Keratinocyte (primary cell): ENCODE results near the gene ZMIZ1. TPM values are rescaled to one million over a fixed set of nuclear protein-coding genes. Genes with fewer than 3 reads are reported as not detected.

Source experiments
- DNase-seq: peaks from one replicate; pipeline ENCODE4 v3.0.0-alpha.2; 2011; ENCODE audit warnings: low read depth, missing footprints, low spot score
- FAIRE-seq: peaks from 2 replicates; lab custom pipeline; 2011; peaks lifted over from hg19 to GRCh38; lab: Jason Lieb, UNC
- H2AFZ ChIP-seq: 2 replicates; pipeline ENCODE4 v1.6.0; 2012; ENCODE audit warnings: low read length, control low read depth, inconsistent platforms; ENCODE audit not compliant: control insufficient read depth
- H3K27ac ChIP-seq: 2 replicates; pipeline ENCODE4 v1.5.1; 2011; ENCODE audit warnings: low read length; ENCODE audit not compliant: control insufficient read depth, insufficient read depth
- H3K27me3 ChIP-seq: 3 replicates; pipeline ENCODE4 v1.6.0; 2011; ENCODE audit warnings: low read length; ENCODE audit not compliant: control insufficient read depth, insufficient read depth; ENCODE audit errors: extremely low read depth
- H3K36me3 ChIP-seq, 2 experiments: 2 replicates in 1 of 2; 3 replicates in 1 of 2; pipeline ENCODE4 v1.5.1; 2011; ENCODE audit warnings: low read length in 2 of 2, mild to moderate bottlenecking in 1 of 2; ENCODE audit not compliant: control insufficient read depth in 2 of 2, insufficient read depth in 2 of 2; ENCODE audit errors: extremely low read depth in 1 of 2
- H3K4me1 ChIP-seq: 3 replicates; pipeline ENCODE4 v1.5.1; 2011; ENCODE audit warnings: low read length; ENCODE audit not compliant: control insufficient read depth, insufficient read depth; ENCODE audit errors: extremely low read depth
- H3K4me2 ChIP-seq: 3 replicates; pipeline ENCODE4 v1.6.0; 2011; ENCODE audit warnings: low read depth, low read length; ENCODE audit not compliant: control insufficient read depth, insufficient read depth; ENCODE audit errors: extremely low read depth
- H3K4me3 ChIP-seq, 3 experiments: fragments of 200-600 bp in 1 of 3; sonication (generic) in 1 of 3; 2 replicates in 2 of 3; 3 replicates in 1 of 3; pipeline ENCODE4 v1.5.1; 2011 to 2016; ENCODE audit warnings: low read length in 3 of 3, mild to moderate bottlenecking in 3 of 3, control low read depth in 2 of 3, inconsistent platforms in 1 of 3, low read depth in 1 of 3, mixed read lengths in 1 of 3, mixed run types in 1 of 3, moderate library complexity in 1 of 3; ENCODE audit not compliant: control insufficient read depth in 2 of 3, insufficient read depth in 2 of 3; ENCODE audit errors: extremely low read depth in 1 of 3
- H3K79me2 ChIP-seq: 2 replicates; pipeline ENCODE4 v1.6.0; 2012; ENCODE audit warnings: low read length; ENCODE audit not compliant: control insufficient read depth, insufficient read depth
- H3K9ac ChIP-seq: 3 replicates; pipeline ENCODE4 v1.6.0; 2011; ENCODE audit warnings: low read length; ENCODE audit not compliant: control insufficient read depth, insufficient read depth; ENCODE audit errors: extremely low read depth
- H3K9me1 ChIP-seq: 3 replicates; pipeline ENCODE4 v1.6.0; 2011; ENCODE audit warnings: low read length; ENCODE audit not compliant: control insufficient read depth, insufficient read depth; ENCODE audit errors: extremely low read depth
- H3K9me3 ChIP-seq: 2 replicates; pipeline ENCODE4 v1.5.1; 2012; ENCODE audit warnings: low read depth, low read length; ENCODE audit not compliant: control insufficient read depth
- H4K20me1 ChIP-seq: 3 replicates; pipeline ENCODE4 v1.6.0; 2011; ENCODE audit warnings: low read length; ENCODE audit not compliant: control insufficient read depth, insufficient read depth; ENCODE audit errors: extremely low read depth
- CTCF ChIP-seq, 3 experiments: IDR thresholded peaks in 1 of 3; conservative IDR thresholded peaks in 1 of 3; optimal IDR thresholded peaks in 1 of 3; 2 replicates in 2 of 3; 3 replicates in 1 of 3; pipeline versions ENCODE3 to v1.5.1; 2011; ENCODE audit warnings: low read length in 3 of 3, mild to moderate bottlenecking in 3 of 3, moderate library complexity in 2 of 3, control low read depth in 1 of 3, inconsistent platforms in 1 of 3; ENCODE audit not compliant: insufficient read depth in 2 of 3; ENCODE audit errors: extremely low read depth in 1 of 3
- EZH2 ChIP-seq: IDR thresholded peaks from one replicate; pipeline ENCODE4 v1.6.1; 2012; ENCODE audit warnings: inconsistent platforms, mild to moderate bottlenecking, low read length, moderate library complexity
- dilution Hi-C: fragments of 300-500 bp; cut with MboI; formaldehyde crosslinking; loops from one replicate; pipeline ENCODE4 v1.7.0; 2020; ENCODE audit warnings: low sequenced_read_pairs; ENCODE audit not compliant: extremely low pct_ligation_motif_present
- polyA plus RNA-seq, 5 experiments: library from polyadenylated mRNA; depleted of rRNA in 3 of 5; stranded (reverse) in 3 of 5; stranded (forward) in 1 of 5; unstranded in 1 of 5; fragments of >200 nt; gene quantifications; 1 replicate in 1 of 5; 2 replicates in 3 of 5; 3 replicates in 1 of 5; pipeline versions ENCODE4 v1.2.1 to v1.2.3, GENCODE V29; 2011 to 2012; ENCODE audit warnings: missing spikeins in 2 of 5, low read depth in 1 of 5, low replicate concordance in 1 of 5

Gene ZMIZ1
- polyA plus RNA-seq, 1 donor (not counting 4 experiments of a cell fraction or from before 2014, with no cell fraction given), result 1.8 TPM

DNA sequence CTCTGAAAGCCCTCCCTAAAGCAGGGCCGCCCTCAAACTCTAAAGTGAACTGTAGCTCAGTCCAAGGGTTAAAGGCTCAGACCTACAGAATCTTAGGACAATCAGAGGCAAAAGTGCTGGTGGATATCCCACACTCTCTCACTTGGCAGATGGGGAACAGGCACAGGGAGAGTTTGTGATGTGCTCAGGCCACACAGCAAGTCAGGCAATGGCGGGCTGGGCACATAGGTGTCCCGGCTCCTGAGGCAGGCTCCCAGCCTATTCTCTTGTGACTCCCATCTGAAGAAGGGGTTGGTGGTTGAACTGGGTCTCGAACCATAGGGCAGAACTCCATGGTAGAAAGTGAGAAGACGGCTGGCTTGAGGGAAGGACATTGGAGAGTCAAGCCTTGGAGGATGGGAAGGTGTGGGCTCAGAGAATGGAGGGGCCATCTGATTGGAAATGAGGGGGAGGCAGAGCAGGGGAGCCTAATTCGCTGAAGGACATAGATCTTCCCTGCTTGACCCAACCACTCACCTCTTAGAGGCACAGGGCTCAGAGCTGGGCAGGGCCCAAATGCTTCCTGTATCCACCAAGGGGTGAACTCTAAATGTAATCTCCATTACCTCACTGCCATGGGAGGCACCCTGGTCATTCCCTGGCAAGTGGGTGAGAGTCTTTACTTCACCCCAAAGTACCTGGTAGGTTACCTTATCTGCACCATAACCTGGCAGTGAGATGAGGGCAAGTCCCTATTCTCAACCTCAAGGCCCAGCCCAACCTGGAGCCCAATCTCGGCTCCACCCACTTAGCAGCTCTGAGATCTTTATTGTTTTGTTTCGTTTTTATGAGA lies 4.9 kb upstream of the ZMIZ1 start:
- Histone ChIP-seq H3K27ac (no peak overlapping the region), H3K4me2 (no peak overlapping the region), H2AFZ (no peak overlapping the region), H3K9me3 (no peaks in the 10 kb centered on the region), H3K9me1 (no peaks in the 10 kb centered on the region), H3K36me3 (no peaks in the 10 kb centered on the region), H3K27me3 (peaks cover 4% of the 10 kb centered on the region), H3K9ac (no peak overlapping the region), H4K20me1 (no peaks in the 10 kb centered on the region), H3K4me1 (peaks cover 7% of the 10 kb centered on the region), H3K4me3 (no peak overlapping the region), H3K79me2 (no peaks in the 10 kb centered on the region)
- TF ChIP-seq EZH2, result no peak
- TF ChIP-seq CTCF (optimal IDR thresholded peaks at IDR 0.05 in 1 of 3, IDR thresholded peaks at IDR 0.05 in 1 of 3, conservative IDR thresholded peaks at IDR 0.05 in 1 of 3; ENCODE audit: extremely low read depth in 1 of 3, insufficient read depth in 2 of 3, low read length in 3 of 3), result no peak
- dilution Hi-C loops, result no loop called here
- no peak for DNase-seq
- FAIRE-seq, result no peak

- H3K9ac ChIP-seq, result no peak overlapping the region
- TF ChIP-seq EZH2 (no peak), CTCF (optimal IDR thresholded peaks at IDR 0.05 in 1 of 3, IDR thresholded peaks at IDR 0.05 in 1 of 3, conservative IDR thresholded peaks at IDR 0.05 in 1 of 3; ENCODE audit: extremely low read depth in 1 of 3, insufficient read depth in 2 of 3, low read length in 3 of 3) (no peak)
- H3K27me3 ChIP-seq, result peaks cover 3% of the 10 kb centered on the region
- H3K9me3 ChIP-seq, result no peaks in the 10 kb centered on the region
- no peak overlapping the region for H3K27ac ChIP-seq
- dilution Hi-C loops, result no loop called here
- H3K36me3 ChIP-seq, result no peaks in the 10 kb centered on the region
- H3K4me3 ChIP-seq, result no peak overlapping the region
- peaks cover 3% of the 10 kb centered on the region for H3K79me2 ChIP-seq
- no peak overlapping the region for H2AFZ ChIP-seq
- no peaks in the 10 kb centered on the region for H3K9me1 ChIP-seq
- FAIRE-seq, result no peak
- DNase-seq, result no peak
- no peaks in the 10 kb centered on the region for H4K20me1 ChIP-seq
- H3K4me2 ChIP-seq, result no peak overlapping the region
- H3K4me1 ChIP-seq, result peaks cover 7% of the 10 kb centered on the region
These were observed 3.6 kb upstream of the ZMIZ1 start for GRCh38 chr10:79065091-79065551.
